Liver (tissue), 9 donors: ENCODE results near the gene PWWP2B. TPM values are rescaled to one million over a fixed set of nuclear protein-coding genes. Genes with fewer than 3 reads are reported as not detected.
A peak's percentile ranks its signal among the peaks of the same experiment; 100 is the strongest.

Source experiments
- DNase-seq: peaks from one replicate; pipeline ENCODE4 v3.0.0-alpha.2; 2017; ENCODE audit warnings: low spot score
- H3K27ac ChIP-seq, 2 donors: one replicate each; pipeline ENCODE4 v1.7.0; 2013; ENCODE audit warnings: inconsistent platforms in 2 of 2, low read length in 2 of 2, control low read depth in 1 of 2, low read depth in 1 of 2, mild to moderate bottlenecking in 1 of 2
- H3K27me3 ChIP-seq, 4 donors: one replicate each; pipeline versions ENCODE4 v1.6.1 to v1.7.0; 2013; ENCODE audit warnings: low read length in 3 of 4, inconsistent platforms in 1 of 4, mild to moderate bottlenecking in 1 of 4, moderate library complexity in 1 of 4; ENCODE audit not compliant: control insufficient read depth in 4 of 4, insufficient read depth in 4 of 4
- H3K36me3 ChIP-seq, 4 donors: one replicate each; pipeline versions ENCODE4 v1.6.1 to v1.7.0; 2013; ENCODE audit warnings: low read length in 3 of 4, mild to moderate bottlenecking in 3 of 4, low read depth in 1 of 4, moderate library complexity in 1 of 4; ENCODE audit not compliant: control insufficient read depth in 4 of 4, insufficient read depth in 3 of 4
- H3K4me1 ChIP-seq, 4 donors: one replicate each; pipeline versions ENCODE4 v1.6.1 to v1.7.0; 2013; ENCODE audit warnings: low read length in 3 of 4, mild to moderate bottlenecking in 3 of 4, moderate library complexity in 1 of 4; ENCODE audit not compliant: control insufficient read depth in 4 of 4, insufficient read depth in 4 of 4
- H3K4me3 ChIP-seq, 3 donors: one replicate each; pipeline versions ENCODE4 v1.6.1 to v1.7.0; 2013; ENCODE audit warnings: low read length in 3 of 3, control low read depth in 1 of 3, low read depth in 1 of 3, mild to moderate bottlenecking in 1 of 3
- H3K9ac ChIP-seq, 2 donors: one replicate each; pipeline ENCODE4 v1.7.0; 2013; ENCODE audit warnings: low read length in 2 of 2, mild to moderate bottlenecking in 2 of 2, moderate library complexity in 2 of 2, control low read depth in 1 of 2, low read depth in 1 of 2
- H3K9me3 ChIP-seq, 4 donors: one replicate each; pipeline versions ENCODE4 v1.6.1 to v1.7.0; 2013; ENCODE audit warnings: low read length in 3 of 4; ENCODE audit not compliant: control insufficient read depth in 4 of 4
- EGR1 ChIP-seq, 2 donors: IDR thresholded peaks; 2 replicates each; pipeline ENCODE4 v1.6.1; 2016 to 2018; ENCODE audit warnings: antibody characterized with exemption in 2 of 2, low read depth in 2 of 2
- FOXA1 ChIP-seq: IDR thresholded peaks from 2 replicates; pipeline ENCODE4 v1.6.1; 2016; ENCODE audit warnings: antibody characterized with exemption
- FOXA2 ChIP-seq: IDR thresholded peaks from 2 replicates; pipeline ENCODE4 v1.6.1; 2016; ENCODE audit warnings: antibody characterized with exemption
- GABPA ChIP-seq, 2 donors: IDR thresholded peaks in 1 of 2; conservative IDR thresholded peaks in 1 of 2; 2 replicates each; pipeline ENCODE4 v1.6.1; 2016; ENCODE audit warnings: antibody characterized with exemption in 2 of 2, mild to moderate bottlenecking in 1 of 2, moderate library complexity in 1 of 2
- HNF4A ChIP-seq, 2 donors: conservative IDR thresholded peaks; 2 replicates each; pipeline ENCODE4 v1.6.1; 2016; ENCODE audit warnings: antibody characterized with exemption in 2 of 2, mild to moderate bottlenecking in 2 of 2
- HNF4G ChIP-seq: IDR thresholded peaks from 2 replicates; pipeline ENCODE4 v1.6.1; 2016; ENCODE audit warnings: antibody characterized with exemption
- NR2F2 ChIP-seq: IDR thresholded peaks from 2 replicates; pipeline ENCODE4 v1.6.1; 2016; ENCODE audit warnings: antibody characterized with exemption
- RAD21 ChIP-seq, 2 donors: IDR thresholded peaks; 2 replicates each; pipeline ENCODE4 v1.6.1; 2016; ENCODE audit warnings: antibody characterized with exemption in 2 of 2, mild to moderate bottlenecking in 2 of 2
- RXRA ChIP-seq, 2 donors: IDR thresholded peaks; 2 replicates each; pipeline ENCODE4 v1.6.1; 2017 to 2018; ENCODE audit warnings: antibody characterized with exemption in 2 of 2, mild to moderate bottlenecking in 1 of 2
- SP1 ChIP-seq: IDR thresholded peaks from 2 replicates; pipeline ENCODE4 v1.6.1; 2018; ENCODE audit warnings: antibody characterized with exemption, mild to moderate bottlenecking
- TAF1 ChIP-seq: conservative IDR thresholded peaks from 2 replicates; pipeline ENCODE4 v1.6.1; 2016; ENCODE audit warnings: antibody characterized with exemption, mild to moderate bottlenecking
- YY1 ChIP-seq: IDR thresholded peaks from 2 replicates; pipeline ENCODE4 v1.6.1; 2016; ENCODE audit warnings: antibody characterized with exemption, mild to moderate bottlenecking
- WGBS: extraction: QIAGEN DNeasy Blood & Tissue Kit; methylation state at CpG from one replicate; pipeline ENCODE4 v1.1.7; 2013; 5-methylcytosine and 5-hydroxymethylcytosine counted together
- polyA plus RNA-seq, 2 donors: library from polyadenylated mRNA; stranded (reverse) in 1 of 2; unstranded in 1 of 2; fragments of 200-250 nt in 1 of 2; fragments of >200 nt in 1 of 2; fragmentation: Nextera tagmentation in 1 of 2; extraction: Ambion mirVana in 1 of 2; gene quantifications; one replicate each; pipeline versions ENCODE4 v1.2.1 to v1.2.3, GENCODE V29; 2013 to 2015
- total RNA-seq, 2 donors: library from RNA; depleted of rRNA; stranded (reverse); fragments of >200 nt; gene quantifications; one replicate each; pipeline ENCODE4 v1.2.3, GENCODE V29; 2014
- TF ChIP-seq, protein P1 (sequence below): IDR thresholded peaks from 2 replicates; pipeline ENCODE4 v1.6.1; 2016; ENCODE audit warnings: antibody characterized with exemption
- TF ChIP-seq, protein P2 (sequence below): IDR thresholded peaks from 2 replicates; pipeline ENCODE4 v1.6.1; 2016; ENCODE audit warnings: antibody characterized with exemption, mild to moderate bottlenecking
- donor health status: healthy.
- donor health status: healthy.
- donor health status: healthy.
- donor health status: healthy.
- donor health status: healthy.

Gene PWWP2B
- total and polyA plus RNA-seq, 4 donors, result 0.75 to 4.2 (median 3.6) TPM

DNA sequence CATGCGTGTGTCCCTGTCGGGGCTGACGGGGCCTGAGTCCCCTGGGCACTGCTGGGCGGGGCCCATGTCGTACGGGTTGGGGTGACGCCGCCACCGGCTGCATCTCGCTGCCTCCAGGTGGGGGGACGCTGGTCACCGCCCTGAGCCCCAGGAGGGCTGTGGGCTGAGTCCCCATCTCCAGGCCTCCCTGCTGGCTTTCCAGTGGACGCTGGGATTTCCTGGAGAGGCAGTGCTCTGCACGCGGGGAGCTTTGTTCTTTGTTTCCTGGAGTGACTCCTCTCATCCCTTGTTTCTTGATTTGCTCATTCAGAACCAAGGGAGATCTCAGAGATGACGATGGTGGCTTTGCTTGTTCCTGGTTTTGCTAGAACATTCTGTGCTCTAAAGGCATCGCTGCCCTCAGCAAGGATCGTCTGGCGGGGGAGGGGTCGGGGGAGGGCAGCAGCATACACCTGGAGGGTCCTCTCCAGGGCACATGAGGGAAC is 21.0 kb downstream of the PWWP2B start:
- no peak overlapping the region for H3K27ac ChIP-seq
- no peak for DNase-seq
- peaks cover 0 to 13% (median 7%) of the 10 kb centered on the region in 4 donors for H3K4me1 ChIP-seq

DNA sequence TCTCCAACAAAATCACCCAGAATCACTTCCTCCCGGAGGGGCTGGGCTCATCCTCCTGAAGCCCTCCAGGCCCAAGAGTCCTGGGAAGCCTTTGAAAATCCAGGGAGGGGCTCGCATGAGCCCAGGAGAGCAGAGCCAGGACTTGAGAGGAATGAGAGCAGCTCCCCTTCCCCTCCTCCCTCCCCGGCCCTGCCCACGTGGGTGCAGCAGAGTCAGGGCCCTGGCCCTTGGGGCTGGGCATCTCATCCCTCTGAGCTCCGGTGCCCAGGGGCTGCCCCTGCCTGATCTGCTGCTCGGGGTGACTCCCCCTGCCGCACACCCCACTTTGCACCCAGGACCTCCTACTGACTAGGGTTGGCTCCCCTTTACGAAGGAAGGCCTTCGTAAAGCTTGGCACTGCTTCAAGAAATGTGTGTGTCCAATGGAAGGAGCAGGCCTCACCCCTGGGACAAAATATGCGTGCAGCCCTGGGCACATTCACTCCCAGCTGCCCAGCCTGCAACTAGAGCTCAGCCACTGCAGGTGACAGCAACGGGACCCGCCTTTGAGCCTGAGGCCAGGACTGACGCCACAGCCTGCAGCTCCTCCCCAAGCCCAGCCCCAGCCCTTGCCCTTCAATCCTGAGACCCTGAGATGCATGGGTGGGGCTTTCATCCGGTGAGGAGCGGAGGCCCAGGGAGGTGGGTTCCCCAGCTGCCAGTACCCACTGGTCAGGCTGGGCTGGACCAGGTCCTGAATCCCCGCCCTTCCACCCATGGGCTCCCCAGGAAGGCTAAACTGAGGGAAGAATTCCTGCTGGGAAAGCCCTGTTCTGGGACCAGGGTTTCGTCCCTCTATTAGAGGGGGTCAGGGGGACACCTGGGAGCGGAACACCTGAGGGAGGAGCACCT is 21.8 kb downstream of the PWWP2B start:
- Histone ChIP-seq H3K9me3 (no peaks in the 10 kb centered on the region), H3K27ac (no peak overlapping the region), H3K9ac (no peak overlapping the region), H3K4me1 (peaks cover 0 to 13% (median 7%) of the 10 kb centered on the region in 4 donors), H3K4me3 (no peak overlapping the region), H3K27me3 (no peaks in the 10 kb centered on the region), H3K36me3 (no peaks in the 10 kb centered on the region)
- 71% methylated on average over 18 of the region's 18 CpGs for WGBS
- no peak for DNase-seq
- TF ChIP-seq EGR1 (IDR thresholded peaks at IDR 0.05; ENCODE audit: low read depth in 2 of 2), result no peak
- TF ChIP-seq YY1, result no peak
- no peak for TF ChIP-seq FOXA1

More for the DNA sequence above, 21.0 kb downstream of the PWWP2B start:
- Histone ChIP-seq H3K9ac (no peak overlapping the region), H3K9me3 (no peaks in the 10 kb centered on the region), H3K36me3 (no peaks in the 10 kb centered on the region), H3K27me3 (no peaks in the 10 kb centered on the region), H3K4me3 (no peak overlapping the region)
- TF ChIP-seq EGR1 (IDR thresholded peaks at IDR 0.05; ENCODE audit: low read depth in 2 of 2) (no peak), NR2F2 (no peak)
- TF ChIP-seq, protein P1, sequence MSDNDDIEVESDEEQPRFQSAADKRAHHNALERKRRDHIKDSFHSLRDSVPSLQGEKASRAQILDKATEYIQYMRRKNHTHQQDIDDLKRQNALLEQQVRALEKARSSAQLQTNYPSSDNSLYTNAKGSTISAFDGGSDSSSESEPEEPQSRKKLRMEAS, result no peak
- WGBS, result 78% methylated on average over 20 of the region's 20 CpGs

DNA sequence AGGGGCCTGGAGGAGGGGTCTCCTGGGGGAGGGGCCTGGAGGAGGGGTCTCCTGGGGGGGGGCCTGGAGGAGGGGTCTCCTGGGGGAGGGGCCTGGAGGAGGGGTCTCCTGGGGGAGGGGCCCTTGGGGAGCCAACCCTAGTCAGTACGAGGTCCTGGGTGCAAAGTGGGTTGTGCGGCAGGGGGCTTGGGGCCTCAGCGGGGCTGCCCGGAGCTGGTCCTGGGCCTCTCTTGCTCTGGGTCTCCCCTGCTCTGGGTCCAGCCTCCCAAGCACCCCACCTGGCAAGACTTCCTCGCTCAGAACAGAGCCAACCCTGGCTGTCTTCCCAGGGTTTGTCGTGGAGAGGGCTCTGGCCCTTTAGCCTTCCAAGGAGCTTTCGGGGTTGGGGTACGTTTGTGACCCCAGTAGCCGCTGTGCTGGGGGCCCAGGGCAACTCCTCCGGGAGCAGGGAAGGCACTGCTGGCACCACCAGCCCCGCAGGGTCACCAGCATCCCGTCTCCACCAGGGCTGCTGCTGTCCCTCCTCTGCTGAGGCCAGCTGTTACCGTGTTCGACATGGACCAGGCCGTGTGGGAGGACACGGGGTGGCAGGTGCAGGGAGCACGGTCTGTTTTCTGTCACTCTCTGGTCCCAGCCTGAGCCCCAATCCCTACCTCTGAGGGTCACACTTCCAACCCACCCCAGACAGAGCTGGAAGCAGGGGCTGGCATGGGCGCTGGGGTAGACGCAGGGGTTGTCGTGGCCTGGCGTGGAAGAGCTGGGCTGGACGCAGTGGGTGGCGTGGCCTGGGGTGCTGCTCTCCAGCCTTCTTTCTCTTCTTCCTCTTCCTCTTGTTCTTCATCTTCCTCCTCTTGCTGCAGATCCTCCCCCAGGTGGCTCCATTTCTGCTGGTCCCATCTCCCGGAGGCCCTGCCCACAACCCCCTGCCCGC is 22.8 kb downstream of the PWWP2B start:
- peak overlapping the region; percentile 51 to 73 for H3K27ac ChIP-seq

More for the DNA sequence above, 22.8 kb downstream of the PWWP2B start:
- H3K9ac ChIP-seq, result no peak overlapping the region
- no peaks in the 10 kb centered on the region for H3K9me3 ChIP-seq
- no peak for TF ChIP-seq SP1
- no peak for TF ChIP-seq RXRA (IDR thresholded peaks at IDR 0.05)
- TF ChIP-seq RAD21 (IDR thresholded peaks at IDR 0.05), result no peak
- TF ChIP-seq, protein P2, sequence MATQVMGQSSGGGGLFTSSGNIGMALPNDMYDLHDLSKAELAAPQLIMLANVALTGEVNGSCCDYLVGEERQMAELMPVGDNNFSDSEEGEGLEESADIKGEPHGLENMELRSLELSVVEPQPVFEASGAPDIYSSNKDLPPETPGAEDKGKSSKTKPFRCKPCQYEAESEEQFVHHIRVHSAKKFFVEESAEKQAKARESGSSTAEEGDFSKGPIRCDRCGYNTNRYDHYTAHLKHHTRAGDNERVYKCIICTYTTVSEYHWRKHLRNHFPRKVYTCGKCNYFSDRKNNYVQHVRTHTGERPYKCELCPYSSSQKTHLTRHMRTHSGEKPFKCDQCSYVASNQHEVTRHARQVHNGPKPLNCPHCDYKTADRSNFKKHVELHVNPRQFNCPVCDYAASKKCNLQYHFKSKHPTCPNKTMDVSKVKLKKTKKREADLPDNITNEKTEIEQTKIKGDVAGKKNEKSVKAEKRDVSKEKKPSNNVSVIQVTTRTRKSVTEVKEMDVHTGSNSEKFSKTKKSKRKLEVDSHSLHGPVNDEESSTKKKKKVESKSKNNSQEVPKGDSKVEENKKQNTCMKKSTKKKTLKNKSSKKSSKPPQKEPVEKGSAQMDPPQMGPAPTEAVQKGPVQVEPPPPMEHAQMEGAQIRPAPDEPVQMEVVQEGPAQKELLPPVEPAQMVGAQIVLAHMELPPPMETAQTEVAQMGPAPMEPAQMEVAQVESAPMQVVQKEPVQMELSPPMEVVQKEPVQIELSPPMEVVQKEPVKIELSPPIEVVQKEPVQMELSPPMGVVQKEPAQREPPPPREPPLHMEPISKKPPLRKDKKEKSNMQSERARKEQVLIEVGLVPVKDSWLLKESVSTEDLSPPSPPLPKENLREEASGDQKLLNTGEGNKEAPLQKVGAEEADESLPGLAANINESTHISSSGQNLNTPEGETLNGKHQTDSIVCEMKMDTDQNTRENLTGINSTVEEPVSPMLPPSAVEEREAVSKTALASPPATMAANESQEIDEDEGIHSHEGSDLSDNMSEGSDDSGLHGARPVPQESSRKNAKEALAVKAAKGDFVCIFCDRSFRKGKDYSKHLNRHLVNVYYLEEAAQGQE, result no peak
- TF ChIP-seq, protein P1, result no peak
- TF ChIP-seq FOXA1, result no peak
- no peak for TF ChIP-seq YY1
- no peak for TF ChIP-seq FOXA2
- no peak for TF ChIP-seq HNF4A (conservative IDR thresholded peaks at IDR 0.05)
- TF ChIP-seq NR2F2, result no peak
- TF ChIP-seq GABPA (IDR thresholded peaks at IDR 0.05 in 1 of 2, conservative IDR thresholded peaks at IDR 0.05 in 1 of 2), result no peak
- TF ChIP-seq TAF1, result no peak
- no peak for TF ChIP-seq HNF4G
- no peaks in the 10 kb centered on the region for H3K36me3 ChIP-seq
- peaks cover 0 to 13% (median 7%) of the 10 kb centered on the region in 4 donors for H3K4me1 ChIP-seq
- no peak overlapping the region for H3K4me3 ChIP-seq
- DNase-seq, result no peak
- WGBS, result 88% methylated on average over 25 of the region's 25 CpGs
- H3K27me3 ChIP-seq, result no peaks in the 10 kb centered on the region
